Measurements from ENCODE around the gene REL.

DNA sequence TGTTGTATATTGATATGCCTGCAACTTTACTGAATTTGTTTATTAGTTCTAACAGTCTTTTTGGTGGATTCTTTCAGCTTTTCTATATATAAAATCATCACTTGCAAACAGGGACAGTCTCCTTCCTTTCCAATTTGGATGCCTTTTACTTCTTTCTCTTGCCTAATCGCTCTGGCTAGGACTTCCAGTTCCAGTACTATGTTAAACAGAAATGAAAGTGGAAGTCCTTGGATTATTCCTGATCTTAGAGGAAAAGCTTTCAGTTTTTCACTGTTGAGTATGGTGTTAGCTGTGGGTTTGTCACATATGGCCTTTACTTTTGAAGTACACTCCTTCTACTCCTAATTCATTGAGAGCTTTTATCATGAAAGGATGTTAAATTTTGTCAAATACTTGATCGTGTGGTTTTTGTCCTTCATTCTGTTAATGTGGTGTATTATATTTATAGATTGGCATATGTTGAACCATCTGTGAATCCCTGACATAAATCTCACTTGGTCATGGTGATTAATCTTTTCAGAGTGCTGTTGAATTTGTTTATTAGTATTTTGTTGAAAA, 52.9 kb downstream of the REL start:
- TF ChIP-seq YY1 (IDR thresholded peaks at IDR 0.05; ENCODE audit: borderline replicate concordance in 1 of 3, control insufficient read depth in 1 of 3, extremely low read depth in 1 of 3, insufficient read depth in 3 of 3, insufficient read length in 1 of 3, insufficient replicate concordance in 2 of 3, low read depth in 1 of 3, low read length in 2 of 3) (no peak), CCAR2 (IDR thresholded peaks at IDR 0.05; ENCODE audit: low read depth, low read length) (no peak), ZNF263 (CRISPR knock-in tag; IDR thresholded peaks at IDR 0.05; ENCODE audit: borderline replicate concordance) (no peak), ZNF41 (CRISPR knock-in tag; conservative IDR thresholded peaks at IDR 0.05) (no peak), RAD51 (IDR thresholded peaks at IDR 0.05; ENCODE audit: borderline replicate concordance, low read depth) (no peak), RAD21 (CRISPR knock-in tag; conservative IDR thresholded peaks at IDR 0.05 in 1 of 2, IDR thresholded peaks at IDR 0.05 in 1 of 2) (no peak)
- TF ChIP-seq, protein P1, sequence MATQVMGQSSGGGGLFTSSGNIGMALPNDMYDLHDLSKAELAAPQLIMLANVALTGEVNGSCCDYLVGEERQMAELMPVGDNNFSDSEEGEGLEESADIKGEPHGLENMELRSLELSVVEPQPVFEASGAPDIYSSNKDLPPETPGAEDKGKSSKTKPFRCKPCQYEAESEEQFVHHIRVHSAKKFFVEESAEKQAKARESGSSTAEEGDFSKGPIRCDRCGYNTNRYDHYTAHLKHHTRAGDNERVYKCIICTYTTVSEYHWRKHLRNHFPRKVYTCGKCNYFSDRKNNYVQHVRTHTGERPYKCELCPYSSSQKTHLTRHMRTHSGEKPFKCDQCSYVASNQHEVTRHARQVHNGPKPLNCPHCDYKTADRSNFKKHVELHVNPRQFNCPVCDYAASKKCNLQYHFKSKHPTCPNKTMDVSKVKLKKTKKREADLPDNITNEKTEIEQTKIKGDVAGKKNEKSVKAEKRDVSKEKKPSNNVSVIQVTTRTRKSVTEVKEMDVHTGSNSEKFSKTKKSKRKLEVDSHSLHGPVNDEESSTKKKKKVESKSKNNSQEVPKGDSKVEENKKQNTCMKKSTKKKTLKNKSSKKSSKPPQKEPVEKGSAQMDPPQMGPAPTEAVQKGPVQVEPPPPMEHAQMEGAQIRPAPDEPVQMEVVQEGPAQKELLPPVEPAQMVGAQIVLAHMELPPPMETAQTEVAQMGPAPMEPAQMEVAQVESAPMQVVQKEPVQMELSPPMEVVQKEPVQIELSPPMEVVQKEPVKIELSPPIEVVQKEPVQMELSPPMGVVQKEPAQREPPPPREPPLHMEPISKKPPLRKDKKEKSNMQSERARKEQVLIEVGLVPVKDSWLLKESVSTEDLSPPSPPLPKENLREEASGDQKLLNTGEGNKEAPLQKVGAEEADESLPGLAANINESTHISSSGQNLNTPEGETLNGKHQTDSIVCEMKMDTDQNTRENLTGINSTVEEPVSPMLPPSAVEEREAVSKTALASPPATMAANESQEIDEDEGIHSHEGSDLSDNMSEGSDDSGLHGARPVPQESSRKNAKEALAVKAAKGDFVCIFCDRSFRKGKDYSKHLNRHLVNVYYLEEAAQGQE (IDR thresholded peaks at IDR 0.05; ENCODE audit: borderline replicate concordance) = no peak
- TF ChIP-seq, protein P1 (CRISPR knock-in tag; IDR thresholded peaks at IDR 0.05; ENCODE audit: low read depth) = no peak
